HL-60 (cell line): ENCODE measurements around the gene RAB23.

ENCODE experiments used
- CTCF ChIP-seq: IDR thresholded peaks from one replicate; pipeline ENCODE4 v1.5.1; 2011; ENCODE audit warnings: low read length, control low read depth, inconsistent platforms; ENCODE audit not compliant: insufficient read depth
- GABPA ChIP-seq: IDR thresholded peaks from 2 replicates; pipeline ENCODE4 v1.6.1; 2012; ENCODE audit warnings: low read depth
- POLR2AphosphoS5 ChIP-seq: IDR thresholded peaks from 2 replicates; pipeline ENCODE4 v1.6.1; 2012; ENCODE audit warnings: low read depth

DNA sequence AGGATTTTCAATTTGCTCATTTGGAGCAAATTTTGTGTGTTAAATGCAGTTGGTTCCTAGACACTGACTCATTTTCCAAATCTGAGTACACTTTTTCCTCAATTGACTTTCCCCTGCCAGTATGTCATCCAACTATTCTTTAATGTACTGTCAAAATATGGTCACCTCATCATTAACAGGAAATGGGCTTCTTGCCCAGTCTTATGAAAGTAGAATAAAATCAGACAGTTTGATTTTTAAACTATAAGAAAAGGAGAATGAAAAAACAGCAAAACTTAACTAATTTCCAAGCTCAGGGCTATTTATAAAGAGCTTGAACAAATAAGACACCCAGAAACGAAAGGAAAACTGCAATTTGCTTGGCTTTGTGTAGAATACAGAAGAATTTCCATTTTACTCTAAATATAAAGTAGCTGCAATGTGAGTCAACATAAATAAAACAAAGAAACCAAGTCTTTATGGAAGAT is 43.7 kb upstream of the RAB23 start:
- TF ChIP-seq CTCF (no peak), GABPA (no peak), POLR2AphosphoS5 (no peak)
